ENCODE results near the gene LHPP. TPM values are rescaled to one million over a fixed set of nuclear protein-coding genes. Genes with fewer than 3 reads are reported as not detected.

Gene LHPP
- total and polyA plus RNA-seq, 2 experiments from 2014 or later = 19.0 to 22.9 TPM

DNA sequence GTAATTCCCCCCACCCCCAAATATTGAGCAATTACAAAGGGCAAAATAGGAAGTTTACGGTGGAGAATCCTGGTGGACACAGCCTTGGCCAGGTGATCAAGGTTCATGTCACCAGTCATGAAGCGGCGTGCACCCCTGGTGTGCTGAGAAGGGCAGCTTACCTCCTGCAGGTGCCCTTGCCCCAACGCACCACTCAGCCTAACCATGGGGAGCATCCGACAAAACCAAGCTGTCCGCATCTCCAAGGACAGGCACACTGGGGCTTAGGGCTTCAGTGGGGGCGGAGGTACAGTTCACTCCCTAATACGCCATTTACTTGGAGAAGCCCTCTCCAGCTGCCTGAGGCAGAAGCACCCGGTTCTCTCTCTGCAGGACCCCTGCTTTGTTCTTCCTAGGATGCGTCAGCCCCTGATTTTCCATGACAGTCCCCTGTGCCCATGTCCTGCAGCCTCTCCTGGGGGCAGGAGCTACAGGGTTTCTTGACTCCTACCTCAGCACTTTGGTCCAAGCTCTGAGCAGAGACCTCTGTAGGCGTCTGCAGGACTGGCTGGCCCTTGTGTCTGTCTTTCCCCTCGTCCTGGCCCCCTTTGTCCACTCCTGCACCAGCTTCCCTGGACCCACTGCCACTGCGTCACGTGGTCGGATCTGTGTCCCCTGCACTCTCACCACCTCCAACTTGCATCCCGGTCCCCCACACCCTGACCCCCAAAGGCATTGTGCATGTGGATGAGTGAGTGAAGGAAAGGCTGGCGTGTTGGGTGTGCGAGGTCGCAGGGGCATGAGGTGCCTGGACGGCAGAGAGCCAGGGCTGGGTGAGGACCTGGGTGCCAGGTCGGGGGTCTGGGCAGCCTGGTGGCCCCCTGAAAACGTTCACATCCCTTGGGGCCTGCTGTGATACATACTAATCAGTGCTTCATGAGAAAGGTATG, 113.7 kb downstream of the LHPP start:
- Histone ChIP-seq H3K9me3 (ENCODE audit: low read depth) (no peaks in the 10 kb centered on the region), H3K4me1 (ENCODE audit: insufficient read depth) (no peaks in the 10 kb centered on the region), H3K79me2 (ENCODE audit: insufficient read depth) (no peaks in the 10 kb centered on the region), H4K20me1 (ENCODE audit: insufficient read depth) (no peaks in the 10 kb centered on the region), H3K27me3 (replicated peaks; ENCODE audit: insufficient read depth) (0 out of 2 replicates have a peak, but pooled peaks cover 9% of the 10 kb centered on the region), H3K9ac (no peak overlapping the region), H3K4me3 (no peak overlapping the region), H3K36me3 (ENCODE audit: low read depth) (no peaks in the 10 kb centered on the region), H3K27ac (no peak overlapping the region), H3K4me2 (ENCODE audit: unreplicated experiment) (no peak overlapping the region), H3K9me2 (ENCODE audit: insufficient read depth) (no peaks in the 10 kb centered on the region), H2AFZ (no peak overlapping the region), H3F3A (ENCODE audit: insufficient read depth) (no peaks in the 10 kb centered on the region)
- DNase-seq = no peak
- in situ Hi-C loops (cut with MboI) = no loop called here
- no peak for TF ChIP-seq EZH2 (IDR thresholded peaks at IDR 0.05; ENCODE audit: insufficient read depth, poor library complexity, severe bottlenecking)
- TF ChIP-seq EZH2phosphoT487 (IDR thresholded peaks at IDR 0.05; ENCODE audit: insufficient read depth, low read depth) = no peak
- 64 to 65% methylated on average over 22 of the region's 22 CpGs for WGBS, 2 experiments (ENCODE audit: low coverage in 1 of 2, low lambda C conversion rate in 2 of 2, missing lambda C conversion rate in 2 of 2)

DNA sequence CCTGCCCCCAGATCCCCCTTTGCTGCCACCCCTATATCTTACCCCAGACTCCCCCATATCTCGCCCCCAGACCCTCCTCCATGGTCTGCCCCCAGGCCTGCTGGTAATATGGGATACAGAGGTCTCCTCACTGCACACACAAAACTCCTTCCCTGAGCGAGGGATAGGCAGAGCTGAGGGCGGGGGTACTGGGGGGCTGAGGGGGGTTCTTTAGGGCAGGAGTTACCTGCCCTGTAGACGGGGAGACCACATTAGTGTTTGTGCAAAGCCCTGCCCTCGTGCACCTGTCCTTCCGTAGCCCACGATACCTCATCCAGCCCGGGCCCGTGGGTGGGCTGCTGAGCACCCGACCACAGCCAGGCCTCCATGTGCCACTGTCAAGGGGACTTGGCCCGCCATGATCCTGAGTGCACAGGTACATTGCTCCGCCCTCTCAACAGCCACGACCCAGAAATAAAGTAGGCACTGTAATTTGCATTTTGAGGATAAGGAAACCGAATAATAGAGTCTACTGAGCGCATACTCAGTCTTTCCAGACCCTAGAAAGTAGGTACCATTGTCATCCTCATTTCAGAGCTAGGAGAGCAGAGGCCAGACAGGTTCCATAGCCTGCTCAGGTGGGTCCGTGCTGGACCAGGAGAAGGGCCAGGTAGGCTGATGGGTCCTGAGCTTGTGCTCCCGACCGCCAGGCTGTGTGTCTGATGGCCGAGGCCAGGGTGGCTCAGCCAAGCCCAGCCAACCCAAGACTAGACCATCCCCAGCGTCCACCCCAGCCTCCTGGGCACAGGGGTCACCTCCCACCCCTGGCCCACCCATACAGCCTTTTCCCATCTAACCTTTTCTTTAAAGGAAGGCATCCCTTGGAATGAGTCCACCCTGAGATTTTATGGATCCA, 115.2 kb downstream of the LHPP start:
- TF ChIP-seq EZH2phosphoT487 (IDR thresholded peaks at IDR 0.05; ENCODE audit: insufficient read depth, low read depth) = no peak
- TF ChIP-seq EZH2 (IDR thresholded peaks at IDR 0.05; ENCODE audit: insufficient read depth, poor library complexity, severe bottlenecking) = no peak
- 48 to 56% methylated on average over 17 to 20 of the region's 20 CpGs for WGBS, 2 experiments (ENCODE audit: low coverage in 1 of 2, low lambda C conversion rate in 2 of 2, missing lambda C conversion rate in 2 of 2)
- no peak for DNase-seq

DNA sequence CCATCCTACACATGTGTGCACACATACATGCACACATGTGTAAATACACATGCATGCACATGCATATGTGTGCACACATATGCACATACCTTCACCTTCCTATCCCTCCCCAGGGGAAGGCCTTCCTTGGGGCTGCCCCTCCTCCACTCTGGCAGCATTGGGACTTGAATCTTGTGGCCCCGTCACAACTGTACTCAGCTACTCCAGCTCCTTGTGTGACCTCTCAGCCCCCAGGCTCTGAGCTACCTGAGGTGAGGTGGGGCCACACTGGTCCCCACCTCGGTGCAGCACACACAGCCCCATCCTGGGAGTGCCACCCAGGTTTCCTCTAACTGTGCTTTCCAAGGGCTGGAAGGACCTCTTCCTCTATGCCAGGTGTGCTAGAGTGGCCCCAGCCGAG, 116.0 kb downstream of the LHPP start:
- no peak overlapping the region for H3K9ac ChIP-seq
- no peaks in the 10 kb centered on the region for H4K20me1 ChIP-seq (ENCODE audit: insufficient read depth)
- no peak for DNase-seq
- H3K27ac ChIP-seq = no peak overlapping the region
- H3K4me3 ChIP-seq = no peak overlapping the region
- H3F3A ChIP-seq (ENCODE audit: insufficient read depth) = no peaks in the 10 kb centered on the region
- H3K9me2 ChIP-seq (ENCODE audit: insufficient read depth) = no peaks in the 10 kb centered on the region
- no peak overlapping the region for H3K4me2 ChIP-seq (ENCODE audit: unreplicated experiment)
- no peaks in the 10 kb centered on the region for H3K9me3 ChIP-seq (ENCODE audit: low read depth)
- no peak overlapping the region for H2AFZ ChIP-seq
- 0 out of 2 replicates have a peak, but pooled peaks cover 9% of the 10 kb centered on the region for H3K27me3 ChIP-seq (replicated peaks; ENCODE audit: insufficient read depth)
- no peak for TF ChIP-seq EZH2phosphoT487 (IDR thresholded peaks at IDR 0.05; ENCODE audit: insufficient read depth, low read depth)
- TF ChIP-seq EZH2 (IDR thresholded peaks at IDR 0.05; ENCODE audit: insufficient read depth, poor library complexity, severe bottlenecking) = no peak
- no peaks in the 10 kb centered on the region for H3K36me3 ChIP-seq (ENCODE audit: low read depth)
- H3K79me2 ChIP-seq (ENCODE audit: insufficient read depth) = no peaks in the 10 kb centered on the region
- H3K4me1 ChIP-seq (ENCODE audit: insufficient read depth) = no peaks in the 10 kb centered on the region
- in situ Hi-C loops (cut with MboI) = no loop called here
- 47 to 53% methylated on average over 3 of the region's 3 CpGs for WGBS, 2 experiments (ENCODE audit: low coverage in 1 of 2, low lambda C conversion rate in 2 of 2, missing lambda C conversion rate in 2 of 2)

More for the DNA sequence above, 115.2 kb downstream of the LHPP start:
- Histone ChIP-seq H3F3A (ENCODE audit: insufficient read depth) (no peaks in the 10 kb centered on the region), H2AFZ (no peak overlapping the region), H3K79me2 (ENCODE audit: insufficient read depth) (no peaks in the 10 kb centered on the region), H4K20me1 (ENCODE audit: insufficient read depth) (no peaks in the 10 kb centered on the region), H3K9ac (no peak overlapping the region), H3K9me2 (ENCODE audit: insufficient read depth) (no peaks in the 10 kb centered on the region), H3K9me3 (ENCODE audit: low read depth) (no peaks in the 10 kb centered on the region), H3K27me3 (replicated peaks; ENCODE audit: insufficient read depth) (0 out of 2 replicates have a peak, but pooled peaks cover 9% of the 10 kb centered on the region), H3K4me2 (ENCODE audit: unreplicated experiment) (no peak overlapping the region), H3K4me1 (ENCODE audit: insufficient read depth) (no peaks in the 10 kb centered on the region), H3K36me3 (ENCODE audit: low read depth) (no peaks in the 10 kb centered on the region), H3K4me3 (no peak overlapping the region), H3K27ac (no peak overlapping the region)
- in situ Hi-C loops (cut with MboI) = no loop called here

Data from GM23248 (cell line).